PC-9 (cell line): ENCODE measurements around the gene GRIK3.

Source experiments
- CTCF ChIP-seq: fragments of 200-600 bp; sonication (generic); conservative IDR thresholded peaks from 2 replicates; pipeline ENCODE4 v1.6.1; 2017; ENCODE audit warnings: mixed run types, antibody characterized with exemption, mild to moderate bottlenecking, moderate library complexity
- EZH2 ChIP-seq: fragments of 200-600 bp; sonication (generic); IDR thresholded peaks from 2 replicates; pipeline ENCODE4 v1.8.0; 2017; ENCODE audit warnings: antibody characterized with exemption, low read depth

GRCh38 chr1:36846357-36846756 is 188.0 kb downstream of the GRIK3 start:
- no peak for TF ChIP-seq EZH2
- TF ChIP-seq CTCF = no peak
